Measurements from ENCODE around the gene DYNLT3. TPM values are rescaled to one million over a fixed set of nuclear protein-coding genes. Genes with fewer than 3 reads are reported as not detected.

The DYNLT3 gene
- total RNA-seq, 1 experiment from 2014 or later, result 5.7 TPM

DNA sequence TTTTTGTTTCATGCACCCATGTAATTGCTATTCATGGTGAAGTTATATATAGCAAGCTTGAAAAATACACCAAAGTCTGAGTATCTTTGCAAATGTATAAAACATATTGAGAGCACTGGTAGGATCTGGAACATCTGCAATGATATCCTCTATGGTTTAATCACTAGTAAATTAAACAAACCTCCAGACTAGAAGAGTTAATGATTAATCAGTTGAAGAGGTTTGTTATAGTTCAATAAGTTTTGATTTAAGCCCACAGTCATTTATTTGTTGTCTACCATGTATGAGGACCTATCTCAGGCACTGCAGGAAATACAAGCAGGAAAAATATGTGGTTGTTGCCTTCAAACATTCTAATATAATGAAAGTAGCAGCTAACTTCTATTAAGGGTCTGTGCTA, 51.1 kb downstream of the DYNLT3 start:
- H3K4me1 ChIP-seq (ENCODE audit: insufficient read depth, low read length), result no peaks in the 10 kb centered on the region
- no peak overlapping the region for H2BK12ac ChIP-seq (ENCODE audit: insufficient read length, low read depth, low read length)
- no peak overlapping the region for H3K27ac ChIP-seq (ENCODE audit: insufficient read length, low read depth, low read length)
- Mint-ChIP-seq H3K4me3 (no peak overlapping the region), H3K27ac (no peak overlapping the region), H3K36me3 (ENCODE audit: insufficient read depth in 1 of 3, low read depth in 3 of 3) (no peaks in the 10 kb centered on the region), H3K9me3 (peaks cover 39 to 46% of the 10 kb centered on the region in 2 experiments), H3K4me1 (no peaks in the 10 kb centered on the region), H3K27me3 (ENCODE audit: low read depth) (no peaks in the 10 kb centered on the region)
- H4K20me1 ChIP-seq (ENCODE audit: control insufficient read depth, insufficient read depth, insufficient read length), result no peaks in the 10 kb centered on the region
- H3K23me2 ChIP-seq (ENCODE audit: insufficient read length, low read depth, low read length, poor library complexity, severe bottlenecking), result no peaks in the 10 kb centered on the region
- no peak overlapping the region for H2BK120ac ChIP-seq (ENCODE audit: low read depth, low read length, poor library complexity, severe bottlenecking)
- H3K18ac ChIP-seq (ENCODE audit: insufficient read length, low read depth, low read length), result no peak overlapping the region
- H2AK5ac ChIP-seq (ENCODE audit: insufficient read length, low read length), result no peak overlapping the region
- no peaks in the 10 kb centered on the region for H3K79me1 ChIP-seq (ENCODE audit: insufficient read depth, low read depth, low read length, poor library complexity, severe bottlenecking)
- H4K91ac ChIP-seq (ENCODE audit: insufficient read length, low read depth, low read length), result no peak overlapping the region
- H3T11ph ChIP-seq (ENCODE audit: low read length), result no peak overlapping the region
- no peak overlapping the region for H3K4me2 ChIP-seq (ENCODE audit: insufficient read depth, insufficient read length, low read length)
- no peak overlapping the region for H3K4ac ChIP-seq (ENCODE audit: low read depth, low read length)
- H3K9me3 ChIP-seq (ENCODE audit: control insufficient read depth, low read depth, low read length), result no peaks in the 10 kb centered on the region
- no peak overlapping the region for H3K23ac ChIP-seq (ENCODE audit: insufficient read length, low read depth, low read length)
- no peak overlapping the region for H3K56ac ChIP-seq (ENCODE audit: insufficient read length, low read depth, low read length)
- no peak overlapping the region for H4K8ac ChIP-seq (replicated peaks; ENCODE audit: insufficient read length, low read depth, low read length)
- no peak overlapping the region for H2BK5ac ChIP-seq (ENCODE audit: insufficient read length, low read length)
- H2BK15ac ChIP-seq (ENCODE audit: low read depth, low read length), result no peak overlapping the region
- no peak overlapping the region for H2AFZ ChIP-seq (ENCODE audit: low read length)
- no peaks in the 10 kb centered on the region for H3K27me3 ChIP-seq (ENCODE audit: insufficient read depth, low read length)
- no peak overlapping the region for H2BK20ac ChIP-seq (ENCODE audit: low read depth, low read length, poor library complexity, severe bottlenecking)
- TF ChIP-seq, protein P1, sequence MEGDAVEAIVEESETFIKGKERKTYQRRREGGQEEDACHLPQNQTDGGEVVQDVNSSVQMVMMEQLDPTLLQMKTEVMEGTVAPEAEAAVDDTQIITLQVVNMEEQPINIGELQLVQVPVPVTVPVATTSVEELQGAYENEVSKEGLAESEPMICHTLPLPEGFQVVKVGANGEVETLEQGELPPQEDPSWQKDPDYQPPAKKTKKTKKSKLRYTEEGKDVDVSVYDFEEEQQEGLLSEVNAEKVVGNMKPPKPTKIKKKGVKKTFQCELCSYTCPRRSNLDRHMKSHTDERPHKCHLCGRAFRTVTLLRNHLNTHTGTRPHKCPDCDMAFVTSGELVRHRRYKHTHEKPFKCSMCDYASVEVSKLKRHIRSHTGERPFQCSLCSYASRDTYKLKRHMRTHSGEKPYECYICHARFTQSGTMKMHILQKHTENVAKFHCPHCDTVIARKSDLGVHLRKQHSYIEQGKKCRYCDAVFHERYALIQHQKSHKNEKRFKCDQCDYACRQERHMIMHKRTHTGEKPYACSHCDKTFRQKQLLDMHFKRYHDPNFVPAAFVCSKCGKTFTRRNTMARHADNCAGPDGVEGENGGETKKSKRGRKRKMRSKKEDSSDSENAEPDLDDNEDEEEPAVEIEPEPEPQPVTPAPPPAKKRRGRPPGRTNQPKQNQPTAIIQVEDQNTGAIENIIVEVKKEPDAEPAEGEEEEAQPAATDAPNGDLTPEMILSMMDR (conservative IDR thresholded peaks at IDR 0.05), result no peak
- no peaks in the 10 kb centered on the region for H3K79me2 ChIP-seq (ENCODE audit: insufficient read depth, low read length)
- no peak for DNase-seq
- no peak overlapping the region for H3K9ac ChIP-seq (ENCODE audit: extremely low read depth, insufficient read length, low read length)
- no peak overlapping the region for H4K5ac ChIP-seq (ENCODE audit: insufficient read length, low read depth, low read length)
- H3K14ac ChIP-seq (ENCODE audit: insufficient read depth, low read length), result no peak overlapping the region

Other genes starting within 250 kb of the DYNLT3 start
- 0.85 and 0.97 TPM in 2 replicates for gene XK, start 161.8 kb downstream of the DYNLT3 start, total RNA-seq (2021)
- 0.04 and 0.07 TPM in 2 replicates for gene CYBB, start 67.5 kb downstream of the DYNLT3 start, total RNA-seq (2021)
- gene SYTL5, start 159.0 kb upstream of the DYNLT3 start, total RNA-seq (2021), result 0.15 TPM in 2 replicates